ENCODE data around the gene AFF3. TPM values are rescaled to one million over a fixed set of nuclear protein-coding genes. Genes with fewer than 3 reads are reported as not detected.

Gene AFF3
- total RNA-seq, 4 donors from 2014 or later, result 8.5 to 77.2 (median 27.1) TPM

DNA sequence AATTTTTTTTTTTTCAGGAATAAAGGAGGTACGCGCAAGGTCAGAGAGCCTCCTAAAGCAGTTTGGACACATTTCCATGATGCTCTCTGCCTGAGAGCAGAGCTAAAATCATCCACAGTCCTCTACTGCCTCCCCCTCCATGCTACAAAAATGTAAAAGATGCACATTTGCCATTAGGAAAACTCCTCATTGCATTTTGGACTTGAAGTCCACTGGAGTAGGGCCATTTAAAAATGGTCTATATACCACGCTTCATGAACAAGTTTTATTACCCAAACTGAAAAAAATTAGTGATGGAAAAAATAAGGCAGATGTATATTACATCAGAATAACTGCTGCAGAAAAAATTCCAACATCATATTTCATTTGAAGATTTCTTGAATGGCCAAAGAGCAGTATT, 256.0 kb downstream of the AFF3 start:
- intact Hi-C loops (cut with DNase I; ENCODE audit: low total_unique reads), result no loop called here
- H3K27ac ChIP-seq, result no peak overlapping the region
- no peaks in the 10 kb centered on the region for H3K36me3 ChIP-seq
- TF ChIP-seq CTCF (IDR thresholded peaks at IDR 0.05) (no peak), POLR2A (IDR thresholded peaks at IDR 0.05) (no peak)
- no peaks in the 10 kb centered on the region for H3K27me3 ChIP-seq
- H3K4me1 ChIP-seq, result peaks cover 6 to 8% of the 10 kb centered on the region in 2 donors
- no peaks in the 10 kb centered on the region for H3K9me3 ChIP-seq
- no peak for DNase-seq
- H3K4me3 ChIP-seq, result no peak overlapping the region

DNA sequence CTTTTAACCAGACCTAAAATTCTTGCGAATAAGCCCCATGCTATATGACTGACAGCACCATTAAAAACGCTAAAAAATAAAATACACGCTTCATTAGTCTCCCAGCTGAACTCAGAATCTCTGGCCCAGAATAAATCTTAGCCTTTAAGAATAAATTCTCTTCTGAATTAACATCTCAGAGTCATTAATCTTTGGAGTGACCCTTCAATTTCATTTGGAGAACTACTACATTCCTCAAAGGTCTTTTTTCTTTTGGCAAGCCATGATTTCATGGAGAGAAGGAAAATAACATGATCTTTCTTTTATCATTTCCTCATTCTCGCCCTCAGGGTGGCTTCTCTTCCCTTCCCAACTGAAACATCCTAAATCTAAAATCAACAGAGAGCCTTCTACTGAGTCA, 259.0 kb downstream of the AFF3 start:
- no peaks in the 10 kb centered on the region for H3K9me3 ChIP-seq
- peaks cover 6 to 20% of the 10 kb centered on the region in 2 donors for H3K4me1 ChIP-seq
- intact Hi-C loops (cut with DNase I; ENCODE audit: low total_unique reads), result no loop called here
- H3K4me3 ChIP-seq, result no peak overlapping the region
- no peak for DNase-seq
- no peak for TF ChIP-seq POLR2A (IDR thresholded peaks at IDR 0.05)
- TF ChIP-seq CTCF (IDR thresholded peaks at IDR 0.05), result no peak
- no peaks in the 10 kb centered on the region for H3K36me3 ChIP-seq
- H3K27me3 ChIP-seq, result no peaks in the 10 kb centered on the region
- peak overlapping the region in 1 of 2 donors; percentile 28 for H3K27ac ChIP-seq

GRCh38 chr2:99881901-99882591, 260.3 kb downstream of the AFF3 start:
- Histone ChIP-seq H3K36me3 (no peaks in the 10 kb centered on the region), H3K27me3 (no peaks in the 10 kb centered on the region), H3K27ac (peak overlapping the region; percentile 2 to 3), H3K4me1 (peaks cover 6 to 33% of the 10 kb centered on the region in 2 donors), H3K4me3 (no peak overlapping the region), H3K9me3 (no peaks in the 10 kb centered on the region)
- DNase-seq, result peak; percentile 29 to 36
- intact Hi-C loops (cut with DNase I; ENCODE audit: low total_unique reads), result no loop called here
- TF ChIP-seq CTCF (IDR thresholded peaks at IDR 0.05), result no peak

DNA sequence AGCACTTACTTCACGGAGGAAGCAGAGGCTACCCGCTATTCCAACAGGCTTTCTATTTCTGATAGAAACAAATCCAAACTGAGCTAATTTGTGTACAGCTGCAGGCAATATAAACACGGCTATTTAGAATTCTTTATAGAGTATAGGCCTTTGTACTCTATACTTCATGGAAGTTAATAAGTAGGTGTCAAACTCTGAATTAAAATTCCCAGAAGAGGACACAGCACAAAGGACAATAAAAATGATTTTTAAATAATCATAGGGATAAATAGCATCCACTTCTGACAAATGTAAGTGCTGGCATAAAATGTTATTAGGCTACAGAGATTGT, 261.5 kb downstream of the AFF3 start:
- Histone ChIP-seq H3K4me1 (peaks cover 6 to 33% of the 10 kb centered on the region in 2 donors), H3K4me3 (no peak overlapping the region), H3K27me3 (no peaks in the 10 kb centered on the region), H3K9me3 (no peaks in the 10 kb centered on the region), H3K36me3 (no peaks in the 10 kb centered on the region), H3K27ac (peak overlapping the region in 1 of 2 donors; percentile 8)
- intact Hi-C loops (cut with DNase I; ENCODE audit: low total_unique reads), result no loop called here
- no peak for DNase-seq
- no peak for TF ChIP-seq CTCF (IDR thresholded peaks at IDR 0.05)
- no peak for TF ChIP-seq POLR2A (IDR thresholded peaks at IDR 0.05)

- intact Hi-C loops (cut with DNase I; ENCODE audit: low total_unique reads), result no loop called here
- Histone ChIP-seq H3K27ac (peak overlapping the region; percentile 8 to 52), H3K4me3 (no peak overlapping the region), H3K4me1 (peaks cover 6 to 33% of the 10 kb centered on the region in 2 donors), H3K9me3 (no peaks in the 10 kb centered on the region), H3K27me3 (no peaks in the 10 kb centered on the region), H3K36me3 (no peaks in the 10 kb centered on the region)
- no peak for DNase-seq
- TF ChIP-seq POLR2A (IDR thresholded peaks at IDR 0.05) (no peak), CTCF (IDR thresholded peaks at IDR 0.05) (no peak)
These were observed 262.0 kb downstream of the AFF3 start for GRCh38 chr2:99880148-99880963.

All from uterus (tissue), 4 donors.